ENCODE measurements around the gene DLGAP5.

DLGAP5 gene

DNA sequence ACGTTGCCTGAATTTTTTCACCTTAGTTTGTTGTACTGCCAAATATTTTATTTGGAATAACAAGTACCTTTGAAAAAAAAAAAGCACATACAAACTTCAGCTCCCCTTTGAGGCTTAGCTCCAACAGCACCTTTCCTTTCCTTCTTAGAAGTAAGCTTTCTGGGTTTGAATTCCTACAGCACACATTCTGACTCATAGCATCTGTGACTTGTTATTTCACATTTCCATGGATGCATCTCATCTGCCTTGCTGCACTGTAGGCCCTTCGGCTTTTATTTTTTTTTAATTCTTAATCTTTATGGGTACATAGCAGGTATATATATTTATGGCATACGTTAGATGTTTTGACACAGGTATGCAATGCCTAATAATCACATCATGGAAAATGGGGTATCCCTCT, 55.1 kb downstream of the DLGAP5 start:
- peaks cover 8% of the 10 kb centered on the region for H3K4me1 ChIP-seq (ENCODE audit: low read length)
- H4K20me1 ChIP-seq (ENCODE audit: insufficient read depth, low read length): peaks cover 39% of the 10 kb centered on the region
- no peak overlapping the region for H3K27ac ChIP-seq (ENCODE audit: low read length)
- H3K36me3 ChIP-seq (replicated peaks; ENCODE audit: low read depth, low read length): peaks cover 62% of the 10 kb centered on the region
- H3K4me3 ChIP-seq (ENCODE audit: low read length): no peak overlapping the region
- no peak overlapping the region for H3K4me2 ChIP-seq (ENCODE audit: low read length)
- TF ChIP-seq, protein P1, sequence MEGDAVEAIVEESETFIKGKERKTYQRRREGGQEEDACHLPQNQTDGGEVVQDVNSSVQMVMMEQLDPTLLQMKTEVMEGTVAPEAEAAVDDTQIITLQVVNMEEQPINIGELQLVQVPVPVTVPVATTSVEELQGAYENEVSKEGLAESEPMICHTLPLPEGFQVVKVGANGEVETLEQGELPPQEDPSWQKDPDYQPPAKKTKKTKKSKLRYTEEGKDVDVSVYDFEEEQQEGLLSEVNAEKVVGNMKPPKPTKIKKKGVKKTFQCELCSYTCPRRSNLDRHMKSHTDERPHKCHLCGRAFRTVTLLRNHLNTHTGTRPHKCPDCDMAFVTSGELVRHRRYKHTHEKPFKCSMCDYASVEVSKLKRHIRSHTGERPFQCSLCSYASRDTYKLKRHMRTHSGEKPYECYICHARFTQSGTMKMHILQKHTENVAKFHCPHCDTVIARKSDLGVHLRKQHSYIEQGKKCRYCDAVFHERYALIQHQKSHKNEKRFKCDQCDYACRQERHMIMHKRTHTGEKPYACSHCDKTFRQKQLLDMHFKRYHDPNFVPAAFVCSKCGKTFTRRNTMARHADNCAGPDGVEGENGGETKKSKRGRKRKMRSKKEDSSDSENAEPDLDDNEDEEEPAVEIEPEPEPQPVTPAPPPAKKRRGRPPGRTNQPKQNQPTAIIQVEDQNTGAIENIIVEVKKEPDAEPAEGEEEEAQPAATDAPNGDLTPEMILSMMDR (IDR thresholded peaks at IDR 0.05; ENCODE audit: low read depth, low read length): no peak
- TF ChIP-seq EZH2phosphoT487 (IDR thresholded peaks at IDR 0.05; ENCODE audit: low read depth): no peak
- H3K9ac ChIP-seq (ENCODE audit: low read length): no peak overlapping the region
- peaks cover 64% of the 10 kb centered on the region for H3K79me2 ChIP-seq (ENCODE audit: low read length)
- no peaks in the 10 kb centered on the region for H3K9me3 ChIP-seq (ENCODE audit: insufficient read depth, low read length)
- H2AFZ ChIP-seq (ENCODE audit: low read depth, low read length): no peak overlapping the region
- no peaks in the 10 kb centered on the region for H3K27me3 ChIP-seq (ENCODE audit: low read depth, low read length)

DNA sequence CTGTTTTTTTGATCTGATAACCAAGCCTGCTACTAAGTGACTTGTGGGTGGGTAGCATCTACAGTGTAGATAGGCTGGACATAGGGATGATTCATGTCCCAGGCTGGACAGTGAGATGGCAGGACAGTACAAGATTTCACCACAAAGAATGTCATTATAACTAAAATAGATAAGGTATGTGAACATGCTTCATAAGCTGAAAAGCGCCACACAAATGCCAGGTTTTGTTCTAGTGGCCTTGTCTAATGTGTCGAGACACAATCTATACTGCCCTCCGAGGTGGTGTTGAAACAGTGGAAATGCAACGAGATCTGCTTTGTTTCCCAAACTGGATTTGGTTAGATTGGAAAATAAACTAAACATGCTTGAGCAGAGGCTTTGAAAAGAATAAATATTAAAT, 58.0 kb downstream of the DLGAP5 start:
- H3K9ac ChIP-seq (ENCODE audit: low read length): no peak overlapping the region
- H2AFZ ChIP-seq (ENCODE audit: low read depth, low read length): no peak overlapping the region
- H3K9me3 ChIP-seq (ENCODE audit: insufficient read depth, low read length): no peaks in the 10 kb centered on the region
- peaks cover 40% of the 10 kb centered on the region for H4K20me1 ChIP-seq (ENCODE audit: insufficient read depth, low read length)
- H3K4me1 ChIP-seq (ENCODE audit: low read length): peaks cover 23% of the 10 kb centered on the region
- TF ChIP-seq, protein P1 (IDR thresholded peaks at IDR 0.05; ENCODE audit: low read depth, low read length): 0 out of 2 replicates have a peak, but pooled peaks have one; percentile 15
- TF ChIP-seq EZH2phosphoT487 (IDR thresholded peaks at IDR 0.05; ENCODE audit: low read depth): no peak
- H3K4me3 ChIP-seq (ENCODE audit: low read length): no peak overlapping the region
- peaks cover 78% of the 10 kb centered on the region for H3K79me2 ChIP-seq (ENCODE audit: low read length)
- no peak overlapping the region for H3K4me2 ChIP-seq (ENCODE audit: low read length)
- peaks cover 41% of the 10 kb centered on the region for H3K36me3 ChIP-seq (replicated peaks; ENCODE audit: low read depth, low read length)
- H3K27ac ChIP-seq (ENCODE audit: low read length): no peak overlapping the region
- H3K27me3 ChIP-seq (ENCODE audit: low read depth, low read length): no peaks in the 10 kb centered on the region

DNA sequence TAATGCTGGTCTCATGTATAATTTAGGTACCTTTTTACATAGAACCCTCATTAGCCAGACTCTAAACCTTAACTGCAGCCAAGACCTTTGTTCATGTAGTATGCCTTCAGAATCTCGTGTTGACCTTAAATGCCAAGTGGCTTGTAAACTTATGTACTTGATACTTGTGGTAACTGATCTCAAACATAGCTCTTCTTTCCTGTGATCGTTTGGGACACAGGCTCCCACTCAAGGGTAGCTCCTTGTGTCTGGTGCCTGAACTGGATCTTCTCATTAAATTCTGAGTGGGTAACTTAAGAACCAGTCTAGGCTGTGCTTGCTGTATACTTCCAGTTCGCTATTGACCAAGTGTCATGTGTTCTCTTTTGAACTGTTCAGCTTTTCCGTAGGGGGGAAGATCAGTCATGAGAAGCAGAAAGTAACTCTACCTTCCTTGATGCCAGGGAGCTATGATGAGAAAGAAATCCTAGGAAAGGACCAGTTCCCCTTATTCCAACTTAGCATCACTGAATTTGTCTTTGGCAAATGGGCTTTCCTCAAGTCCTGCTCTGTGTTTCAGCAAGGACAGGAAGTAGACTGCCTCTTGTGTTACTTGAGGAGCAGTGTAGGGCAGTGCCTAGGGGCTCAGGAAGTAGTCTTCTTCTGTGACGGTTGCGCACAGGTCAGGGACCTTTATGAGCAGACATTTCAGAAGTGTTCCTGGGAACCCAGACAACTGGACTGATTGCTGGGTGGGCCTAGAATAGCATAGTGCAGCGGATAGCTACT, 59.8 kb downstream of the DLGAP5 start:
- Histone ChIP-seq H3K9ac (ENCODE audit: low read length) (no peak overlapping the region), H3K27ac (ENCODE audit: low read length) (no peak overlapping the region), H3K4me3 (ENCODE audit: low read length) (no peak overlapping the region), H3K4me1 (ENCODE audit: low read length) (peaks cover 25% of the 10 kb centered on the region), H4K20me1 (ENCODE audit: insufficient read depth, low read length) (peaks cover 30% of the 10 kb centered on the region), H3K4me2 (ENCODE audit: low read length) (peak overlapping the region; percentile 23), H3K27me3 (ENCODE audit: low read depth, low read length) (0 out of 2 replicates have a peak, but pooled peaks cover 4% of the 10 kb centered on the region), H2AFZ (ENCODE audit: low read depth, low read length) (no peak overlapping the region), H3K9me3 (ENCODE audit: insufficient read depth, low read length) (no peaks in the 10 kb centered on the region), H3K79me2 (ENCODE audit: low read length) (peaks cover 63% of the 10 kb centered on the region), H3K36me3 (replicated peaks; ENCODE audit: low read depth, low read length) (peaks cover 35% of the 10 kb centered on the region)
- TF ChIP-seq, protein P1 (IDR thresholded peaks at IDR 0.05; ENCODE audit: low read depth, low read length): no peak
- no peak for TF ChIP-seq EZH2phosphoT487 (IDR thresholded peaks at IDR 0.05; ENCODE audit: low read depth)

DNA sequence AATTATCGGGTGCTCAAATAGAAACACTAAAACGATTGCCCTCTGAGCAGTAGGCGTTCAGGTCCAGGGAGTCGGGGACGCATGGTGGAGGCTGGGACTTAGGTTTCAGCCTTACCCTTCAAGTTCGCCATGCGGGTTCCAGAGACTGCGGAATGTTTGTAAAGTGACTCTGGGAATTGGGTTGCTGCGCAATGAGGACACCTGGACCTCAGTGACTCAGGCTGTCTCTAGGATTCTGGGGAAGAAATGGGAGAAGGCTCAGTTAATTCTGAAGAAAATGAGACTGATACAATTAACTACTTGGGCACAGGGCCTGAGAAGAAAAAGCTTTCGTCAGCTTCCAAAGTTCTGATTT, 61.2 kb downstream of the DLGAP5 start:
- peak overlapping the region; percentile 94 for H3K9ac ChIP-seq (ENCODE audit: low read length)
- peak overlapping the region; percentile 81 for H3K4me3 ChIP-seq (ENCODE audit: low read length)
- H3K27me3 ChIP-seq (ENCODE audit: low read depth, low read length): 0 out of 2 replicates have a peak, but pooled peaks cover 4% of the 10 kb centered on the region
- TF ChIP-seq, protein P1 (IDR thresholded peaks at IDR 0.05; ENCODE audit: low read depth, low read length): no peak
- no peak for TF ChIP-seq EZH2phosphoT487 (IDR thresholded peaks at IDR 0.05; ENCODE audit: low read depth)
- H3K4me1 ChIP-seq (ENCODE audit: low read length): peaks cover 36% of the 10 kb centered on the region
- peak overlapping the region; percentile 85 for H3K27ac ChIP-seq (ENCODE audit: low read length)
- peaks cover 22% of the 10 kb centered on the region for H4K20me1 ChIP-seq (ENCODE audit: insufficient read depth, low read length)
- no peaks in the 10 kb centered on the region for H3K9me3 ChIP-seq (ENCODE audit: insufficient read depth, low read length)
- H3K36me3 ChIP-seq (replicated peaks; ENCODE audit: low read depth, low read length): peaks cover 35% of the 10 kb centered on the region
- peak overlapping the region; percentile 74 for H3K4me2 ChIP-seq (ENCODE audit: low read length)
- no peak overlapping the region for H2AFZ ChIP-seq (ENCODE audit: low read depth, low read length)
- H3K79me2 ChIP-seq (ENCODE audit: low read length): peaks cover 51% of the 10 kb centered on the region
